Measurements from ENCODE around the gene PPIG. TPM values are rescaled to one million over a fixed set of nuclear protein-coding genes. Genes with fewer than 3 reads are reported as not detected.

The PPIG gene
- total RNA-seq, 1 experiment from 2014 or later = 46.5 TPM

DNA sequence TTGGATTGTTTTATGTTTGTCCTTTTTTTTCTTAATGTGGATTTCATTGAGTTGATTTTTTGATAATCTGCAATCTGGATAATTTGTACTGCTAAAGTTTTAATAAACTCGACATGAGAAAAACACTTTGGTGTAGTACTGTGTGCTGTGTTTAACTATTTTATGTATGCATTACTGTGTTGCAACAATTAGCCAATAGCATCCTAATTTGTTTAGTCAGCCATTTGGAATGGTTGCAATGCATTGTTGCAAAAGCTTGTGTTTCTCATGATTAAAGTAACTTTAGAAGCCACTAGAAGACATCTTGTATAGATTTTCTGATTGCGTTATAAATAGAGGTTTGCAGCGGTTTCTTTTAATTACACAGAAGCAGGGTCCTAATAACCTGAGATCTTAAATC, 53.5 kb downstream of the PPIG start:
- no TSS peak for BruUV-seq (replicated peaks)
- no peaks in the 10 kb centered on the region for H3K4me1 ChIP-seq (ENCODE audit: control insufficient read depth, insufficient read depth, low read length)
- no peak overlapping the region for H3K27ac ChIP-seq (ENCODE audit: low read length)
- in situ Hi-C loops (cut with HindIII; ENCODE audit: low pct_unique_long_range_greater_than_20kb, low sequenced_read_pairs) (no loop called here), intact Hi-C loops (cut with micrococcal nuclease; ENCODE audit: unreplicated experiment) (no loop called here)
- H3K36me3 ChIP-seq (ENCODE audit: control insufficient read depth, insufficient read depth, low read length) = peaks cover 24% of the 10 kb centered on the region
- ChIA-PET CTCF (no interaction called here), POLR2A (interaction anchor here (0.7 kb wide), 1 partner anchor 18 kb away, joined by 5 read pairs; no protein-coding TSS in a partner anchor)
- no peaks in the 10 kb centered on the region for H3K9me3 ChIP-seq (ENCODE audit: control insufficient read depth, insufficient read depth, low read depth, low read length)
- ATAC-seq (no peak), DNase-seq (ENCODE audit: low read depth, low spot score) (no peak)
- TF ChIP-seq TCF7L2 (IDR thresholded peaks at IDR 0.05; ENCODE audit: low read depth, low read length) = no peak
- TF ChIP-seq POLR2AphosphoS5 (IDR thresholded peaks at IDR 0.05; ENCODE audit: low read depth, low read length) = no peak
- TF ChIP-seq, protein P1, sequence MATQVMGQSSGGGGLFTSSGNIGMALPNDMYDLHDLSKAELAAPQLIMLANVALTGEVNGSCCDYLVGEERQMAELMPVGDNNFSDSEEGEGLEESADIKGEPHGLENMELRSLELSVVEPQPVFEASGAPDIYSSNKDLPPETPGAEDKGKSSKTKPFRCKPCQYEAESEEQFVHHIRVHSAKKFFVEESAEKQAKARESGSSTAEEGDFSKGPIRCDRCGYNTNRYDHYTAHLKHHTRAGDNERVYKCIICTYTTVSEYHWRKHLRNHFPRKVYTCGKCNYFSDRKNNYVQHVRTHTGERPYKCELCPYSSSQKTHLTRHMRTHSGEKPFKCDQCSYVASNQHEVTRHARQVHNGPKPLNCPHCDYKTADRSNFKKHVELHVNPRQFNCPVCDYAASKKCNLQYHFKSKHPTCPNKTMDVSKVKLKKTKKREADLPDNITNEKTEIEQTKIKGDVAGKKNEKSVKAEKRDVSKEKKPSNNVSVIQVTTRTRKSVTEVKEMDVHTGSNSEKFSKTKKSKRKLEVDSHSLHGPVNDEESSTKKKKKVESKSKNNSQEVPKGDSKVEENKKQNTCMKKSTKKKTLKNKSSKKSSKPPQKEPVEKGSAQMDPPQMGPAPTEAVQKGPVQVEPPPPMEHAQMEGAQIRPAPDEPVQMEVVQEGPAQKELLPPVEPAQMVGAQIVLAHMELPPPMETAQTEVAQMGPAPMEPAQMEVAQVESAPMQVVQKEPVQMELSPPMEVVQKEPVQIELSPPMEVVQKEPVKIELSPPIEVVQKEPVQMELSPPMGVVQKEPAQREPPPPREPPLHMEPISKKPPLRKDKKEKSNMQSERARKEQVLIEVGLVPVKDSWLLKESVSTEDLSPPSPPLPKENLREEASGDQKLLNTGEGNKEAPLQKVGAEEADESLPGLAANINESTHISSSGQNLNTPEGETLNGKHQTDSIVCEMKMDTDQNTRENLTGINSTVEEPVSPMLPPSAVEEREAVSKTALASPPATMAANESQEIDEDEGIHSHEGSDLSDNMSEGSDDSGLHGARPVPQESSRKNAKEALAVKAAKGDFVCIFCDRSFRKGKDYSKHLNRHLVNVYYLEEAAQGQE (IDR thresholded peaks at IDR 0.05; ENCODE audit: insufficient read depth in 1 of 2, low read depth in 2 of 2, low read length in 1 of 2) = no peak
- TF ChIP-seq, protein P2, sequence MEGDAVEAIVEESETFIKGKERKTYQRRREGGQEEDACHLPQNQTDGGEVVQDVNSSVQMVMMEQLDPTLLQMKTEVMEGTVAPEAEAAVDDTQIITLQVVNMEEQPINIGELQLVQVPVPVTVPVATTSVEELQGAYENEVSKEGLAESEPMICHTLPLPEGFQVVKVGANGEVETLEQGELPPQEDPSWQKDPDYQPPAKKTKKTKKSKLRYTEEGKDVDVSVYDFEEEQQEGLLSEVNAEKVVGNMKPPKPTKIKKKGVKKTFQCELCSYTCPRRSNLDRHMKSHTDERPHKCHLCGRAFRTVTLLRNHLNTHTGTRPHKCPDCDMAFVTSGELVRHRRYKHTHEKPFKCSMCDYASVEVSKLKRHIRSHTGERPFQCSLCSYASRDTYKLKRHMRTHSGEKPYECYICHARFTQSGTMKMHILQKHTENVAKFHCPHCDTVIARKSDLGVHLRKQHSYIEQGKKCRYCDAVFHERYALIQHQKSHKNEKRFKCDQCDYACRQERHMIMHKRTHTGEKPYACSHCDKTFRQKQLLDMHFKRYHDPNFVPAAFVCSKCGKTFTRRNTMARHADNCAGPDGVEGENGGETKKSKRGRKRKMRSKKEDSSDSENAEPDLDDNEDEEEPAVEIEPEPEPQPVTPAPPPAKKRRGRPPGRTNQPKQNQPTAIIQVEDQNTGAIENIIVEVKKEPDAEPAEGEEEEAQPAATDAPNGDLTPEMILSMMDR (IDR thresholded peaks at IDR 0.05) = no peak
- no peaks in the 10 kb centered on the region for H3K27me3 ChIP-seq (ENCODE audit: control insufficient read depth, insufficient read depth, low read length)
- H3K4me3 ChIP-seq (ENCODE audit: low read depth in 2 of 2, low read length in 2 of 2) = no peak overlapping the region

DNA sequence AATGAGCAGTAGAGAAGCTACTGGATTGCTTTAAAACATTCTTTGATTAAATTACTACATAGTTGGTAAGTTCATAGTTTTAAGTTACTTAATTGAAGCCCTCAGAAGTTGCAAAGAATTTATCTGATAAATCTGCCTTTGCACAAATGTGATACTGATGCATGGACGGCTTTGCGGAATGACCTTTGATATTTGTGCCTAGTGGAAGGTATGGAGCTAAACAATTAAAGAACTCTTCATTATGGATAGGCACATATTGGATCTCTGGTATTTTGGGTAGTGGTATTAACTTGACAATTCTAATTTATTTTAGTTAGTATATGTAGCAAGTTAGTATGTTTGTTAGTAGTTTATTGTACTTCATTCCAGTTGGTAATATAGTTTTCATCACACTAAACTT, 56.0 kb downstream of the PPIG start:
- Histone ChIP-seq H3K27me3 (ENCODE audit: control insufficient read depth, insufficient read depth, low read length) (no peaks in the 10 kb centered on the region), H3K4me1 (ENCODE audit: control insufficient read depth, insufficient read depth, low read length) (no peaks in the 10 kb centered on the region), H3K9me3 (ENCODE audit: control insufficient read depth, insufficient read depth, low read depth, low read length) (no peaks in the 10 kb centered on the region), H3K36me3 (ENCODE audit: control insufficient read depth, insufficient read depth, low read length) (peaks cover 22% of the 10 kb centered on the region), H3K27ac (ENCODE audit: low read length) (no peak overlapping the region), H3K4me3 (ENCODE audit: low read depth in 2 of 2, low read length in 2 of 2) (no peak overlapping the region)
- no TSS peak for BruUV-seq (replicated peaks)
- no peak for DNase-seq (ENCODE audit: low read depth, low spot score)
- in situ Hi-C loops (cut with HindIII; ENCODE audit: low pct_unique_long_range_greater_than_20kb, low sequenced_read_pairs) (no loop called here), intact Hi-C loops (cut with micrococcal nuclease; ENCODE audit: unreplicated experiment) (no loop called here)
- TF ChIP-seq, protein P1 (IDR thresholded peaks at IDR 0.05; ENCODE audit: insufficient read depth in 1 of 2, low read depth in 2 of 2, low read length in 1 of 2) = no peak
- TF ChIP-seq POLR2AphosphoS5 (IDR thresholded peaks at IDR 0.05; ENCODE audit: low read depth, low read length) (no peak), TCF7L2 (IDR thresholded peaks at IDR 0.05; ENCODE audit: low read depth, low read length) (no peak), SIN3A (IDR thresholded peaks at IDR 0.05; ENCODE audit: borderline replicate concordance, insufficient read depth, low read depth, low read length) (no peak)
- TF ChIP-seq, protein P2 (IDR thresholded peaks at IDR 0.05) = no peak
- ChIA-PET CTCF (no interaction called here), POLR2A (interaction anchor here (0.6 kb wide), 1 partner anchor 12 kb away, joined by 4 read pairs; no protein-coding TSS in a partner anchor)
- no peak for ATAC-seq

Measured in Panc1 (cell line).